Gastrocnemius medialis (tissue), 4 donors: ENCODE measurements around the gene DENND4B.

Experiments
- POLR2A ChIP-seq, 2 donors: fragments of 450-650 bp; IDR thresholded peaks; one replicate each; pipeline ENCODE4 v1.6.1; 2017; ENCODE audit warnings: antibody characterized with exemption in 2 of 2, mild to moderate bottlenecking in 2 of 2, moderate library complexity in 2 of 2
- TF ChIP-seq, protein P1 (sequence below), 5 experiments: fragments of 450-650 bp in 3 of 5; fragments of 200-600 bp in 2 of 5; sonication (generic) in 2 of 5; IDR thresholded peaks in 4 of 5; conservative IDR thresholded peaks in 1 of 5; 1 replicate in 4 of 5; 2 replicates in 1 of 5; pipeline ENCODE4 v1.5.1; 2016 to 2019; ENCODE audit warnings: antibody characterized with exemption in 5 of 5, mild to moderate bottlenecking in 3 of 5, moderate library complexity in 3 of 5

DNA sequence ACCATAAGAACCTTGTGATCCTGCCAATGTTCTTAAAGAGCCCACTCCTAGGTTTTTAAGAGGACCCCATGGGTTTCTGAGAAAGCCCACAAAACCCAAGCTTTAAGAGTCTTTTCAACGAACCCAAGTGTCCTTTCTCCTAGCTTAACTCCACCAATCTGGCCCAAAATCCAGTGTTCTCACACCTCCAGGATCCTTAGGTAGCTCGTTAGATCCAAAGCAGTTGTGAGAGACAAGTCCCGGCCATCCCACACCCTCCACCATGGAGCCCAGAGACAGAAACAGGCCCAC, 1.7 kb downstream of the DENND4B start:
- TF ChIP-seq, protein P1, sequence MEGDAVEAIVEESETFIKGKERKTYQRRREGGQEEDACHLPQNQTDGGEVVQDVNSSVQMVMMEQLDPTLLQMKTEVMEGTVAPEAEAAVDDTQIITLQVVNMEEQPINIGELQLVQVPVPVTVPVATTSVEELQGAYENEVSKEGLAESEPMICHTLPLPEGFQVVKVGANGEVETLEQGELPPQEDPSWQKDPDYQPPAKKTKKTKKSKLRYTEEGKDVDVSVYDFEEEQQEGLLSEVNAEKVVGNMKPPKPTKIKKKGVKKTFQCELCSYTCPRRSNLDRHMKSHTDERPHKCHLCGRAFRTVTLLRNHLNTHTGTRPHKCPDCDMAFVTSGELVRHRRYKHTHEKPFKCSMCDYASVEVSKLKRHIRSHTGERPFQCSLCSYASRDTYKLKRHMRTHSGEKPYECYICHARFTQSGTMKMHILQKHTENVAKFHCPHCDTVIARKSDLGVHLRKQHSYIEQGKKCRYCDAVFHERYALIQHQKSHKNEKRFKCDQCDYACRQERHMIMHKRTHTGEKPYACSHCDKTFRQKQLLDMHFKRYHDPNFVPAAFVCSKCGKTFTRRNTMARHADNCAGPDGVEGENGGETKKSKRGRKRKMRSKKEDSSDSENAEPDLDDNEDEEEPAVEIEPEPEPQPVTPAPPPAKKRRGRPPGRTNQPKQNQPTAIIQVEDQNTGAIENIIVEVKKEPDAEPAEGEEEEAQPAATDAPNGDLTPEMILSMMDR (IDR thresholded peaks at IDR 0.05 in 4 of 5, conservative IDR thresholded peaks at IDR 0.05 in 1 of 5), result no peak
- no peak for TF ChIP-seq POLR2A (IDR thresholded peaks at IDR 0.05)
